Neural progenitor cell (in vitro differentiated cells): ENCODE data around the gene SPTBN2.
"Not testable (repeated sequence)": the region's sequence is repeated elsewhere in the genome, so short reads cannot be mapped to it uniquely, and the experiment has no call there.

Experiments
- EZH2 ChIP-seq: fragments of 200-600 bp; sonication (generic); IDR thresholded peaks from 2 replicates; pipeline ENCODE4 v1.6.1; 2017; ENCODE audit warnings: antibody characterized with exemption, mild to moderate bottlenecking, moderate library complexity
- EZH2phosphoT487 ChIP-seq: fragments of 200-600 bp; sonication (generic); IDR thresholded peaks from 2 replicates; pipeline ENCODE4 v1.6.1; 2017; ENCODE audit warnings: antibody characterized with exemption
- TF ChIP-seq, protein P1 (sequence below): fragments of 200-600 bp; sonication (generic); IDR thresholded peaks from 2 replicates; pipeline ENCODE4 v1.5.1; 2017; ENCODE audit warnings: antibody characterized with exemption, mild to moderate bottlenecking

DNA sequence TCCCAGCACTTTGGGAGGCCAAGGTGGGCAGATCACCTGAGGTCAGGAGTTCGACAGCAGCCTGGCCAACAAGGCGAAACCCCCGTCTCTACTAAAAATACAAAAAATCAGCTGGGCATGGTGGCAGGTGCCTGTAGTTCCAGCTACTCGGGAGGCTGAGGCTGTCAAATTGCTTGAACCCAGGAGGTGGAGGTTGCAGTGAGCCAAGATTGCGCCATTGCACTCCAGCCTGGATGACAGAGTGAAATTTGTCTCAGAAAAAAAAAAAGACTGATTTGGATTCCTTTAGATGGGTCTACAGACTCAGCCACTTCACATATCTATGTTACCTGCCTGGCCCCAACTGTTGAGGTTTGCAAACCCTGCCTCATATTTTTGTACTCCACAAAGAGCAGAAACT, 4.8 kb downstream of the SPTBN2 start:
- TF ChIP-seq, protein P1, sequence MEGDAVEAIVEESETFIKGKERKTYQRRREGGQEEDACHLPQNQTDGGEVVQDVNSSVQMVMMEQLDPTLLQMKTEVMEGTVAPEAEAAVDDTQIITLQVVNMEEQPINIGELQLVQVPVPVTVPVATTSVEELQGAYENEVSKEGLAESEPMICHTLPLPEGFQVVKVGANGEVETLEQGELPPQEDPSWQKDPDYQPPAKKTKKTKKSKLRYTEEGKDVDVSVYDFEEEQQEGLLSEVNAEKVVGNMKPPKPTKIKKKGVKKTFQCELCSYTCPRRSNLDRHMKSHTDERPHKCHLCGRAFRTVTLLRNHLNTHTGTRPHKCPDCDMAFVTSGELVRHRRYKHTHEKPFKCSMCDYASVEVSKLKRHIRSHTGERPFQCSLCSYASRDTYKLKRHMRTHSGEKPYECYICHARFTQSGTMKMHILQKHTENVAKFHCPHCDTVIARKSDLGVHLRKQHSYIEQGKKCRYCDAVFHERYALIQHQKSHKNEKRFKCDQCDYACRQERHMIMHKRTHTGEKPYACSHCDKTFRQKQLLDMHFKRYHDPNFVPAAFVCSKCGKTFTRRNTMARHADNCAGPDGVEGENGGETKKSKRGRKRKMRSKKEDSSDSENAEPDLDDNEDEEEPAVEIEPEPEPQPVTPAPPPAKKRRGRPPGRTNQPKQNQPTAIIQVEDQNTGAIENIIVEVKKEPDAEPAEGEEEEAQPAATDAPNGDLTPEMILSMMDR = not testable (repeated sequence)
- TF ChIP-seq EZH2phosphoT487, EZH2: not testable (repeated sequence)
